HL-60 (cell line): ENCODE results near the gene MYH10.

ENCODE experiments used
- CTCF ChIP-seq: IDR thresholded peaks from one replicate; pipeline ENCODE4 v1.5.1; 2011; ENCODE audit warnings: low read length, control low read depth, inconsistent platforms; ENCODE audit not compliant: insufficient read depth
- GABPA ChIP-seq: IDR thresholded peaks from 2 replicates; pipeline ENCODE4 v1.6.1; 2012; ENCODE audit warnings: low read depth
- POLR2AphosphoS5 ChIP-seq: IDR thresholded peaks from 2 replicates; pipeline ENCODE4 v1.6.1; 2012; ENCODE audit warnings: low read depth
- REST ChIP-seq: IDR thresholded peaks from 2 replicates; pipeline ENCODE4 v1.6.1; 2012; ENCODE audit warnings: low read depth; ENCODE audit not compliant: insufficient replicate concordance

- TF ChIP-seq CTCF (no peak), REST (no peak), POLR2AphosphoS5 (no peak), GABPA (no peak)
Measured at GRCh38 chr17:8608001-8608400, 22.5 kb downstream of the MYH10 start.
